ENCODE data around the gene XRCC1. TPM values are rescaled to one million over a fixed set of nuclear protein-coding genes. Genes with fewer than 3 reads are reported as not detected.
"Not testable (repeated sequence)": the region's sequence is repeated elsewhere in the genome, so short reads cannot be mapped to it uniquely, and the experiment has no call there.

Gene XRCC1
- total RNA-seq, 1 donor from 2014 or later = 10.5 TPM

DNA sequence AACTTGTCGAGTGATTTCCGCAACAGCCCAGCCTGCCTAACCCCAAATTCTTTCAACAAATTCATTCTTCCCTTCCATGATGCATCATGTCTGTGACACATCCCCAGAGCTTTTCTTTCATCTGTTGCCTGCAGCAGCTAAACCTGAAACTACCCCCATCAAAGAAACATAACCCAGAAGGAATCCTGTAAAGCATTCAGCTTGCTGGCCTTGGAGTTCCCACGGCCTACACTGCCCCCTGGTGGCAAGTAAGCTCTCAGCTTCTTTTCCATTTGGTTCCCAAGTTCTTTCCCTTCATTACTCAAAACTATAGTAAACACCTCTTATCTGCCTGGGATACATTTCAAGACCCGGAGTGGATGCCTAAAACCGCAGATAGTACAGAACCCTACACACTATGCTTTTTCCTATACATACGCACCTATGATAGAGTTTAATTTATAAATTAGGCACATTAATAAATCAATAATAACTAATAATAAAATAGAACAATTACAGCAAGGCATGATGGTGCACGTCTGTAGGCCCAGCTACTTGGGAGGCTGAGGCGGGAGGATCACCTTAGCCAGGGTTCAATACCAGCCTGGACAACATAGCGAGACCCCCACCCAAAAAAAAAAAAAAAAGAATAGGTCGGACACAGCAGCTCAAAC, 55.8 kb downstream of the XRCC1 start:
- Histone ChIP-seq H3K27me3 (ENCODE audit: control insufficient read depth, insufficient read depth, low read length) (no peaks in the 10 kb centered on the region), H3K4me3 (ENCODE audit: low read depth, low read length) (no peak overlapping the region), H3K36me3 (ENCODE audit: control insufficient read depth, insufficient read depth, low read length) (peaks cover 4% of the 10 kb centered on the region)
- DNase-seq (ENCODE audit: low read depth) (peak; percentile 93), FAIRE-seq (peak; percentile 83)
- TF ChIP-seq CTCF (IDR thresholded peaks at IDR 0.05; ENCODE audit: insufficient read depth, low read length, severe bottlenecking) = peak; percentile 85

GRCh38 chr19:43518051-43518450, 57.3 kb downstream of the XRCC1 start:
- Histone ChIP-seq H3K4me3 (ENCODE audit: low read depth, low read length) (no peak overlapping the region), H3K36me3 (ENCODE audit: control insufficient read depth, insufficient read depth, low read length) (peaks cover 4% of the 10 kb centered on the region), H3K27me3 (ENCODE audit: control insufficient read depth, insufficient read depth, low read length) (no peaks in the 10 kb centered on the region)
- FAIRE-seq (no peak), DNase-seq (ENCODE audit: low read depth) (peak; percentile 55)
- no peak for TF ChIP-seq CTCF (IDR thresholded peaks at IDR 0.05; ENCODE audit: insufficient read depth, low read length, severe bottlenecking)

DNA sequence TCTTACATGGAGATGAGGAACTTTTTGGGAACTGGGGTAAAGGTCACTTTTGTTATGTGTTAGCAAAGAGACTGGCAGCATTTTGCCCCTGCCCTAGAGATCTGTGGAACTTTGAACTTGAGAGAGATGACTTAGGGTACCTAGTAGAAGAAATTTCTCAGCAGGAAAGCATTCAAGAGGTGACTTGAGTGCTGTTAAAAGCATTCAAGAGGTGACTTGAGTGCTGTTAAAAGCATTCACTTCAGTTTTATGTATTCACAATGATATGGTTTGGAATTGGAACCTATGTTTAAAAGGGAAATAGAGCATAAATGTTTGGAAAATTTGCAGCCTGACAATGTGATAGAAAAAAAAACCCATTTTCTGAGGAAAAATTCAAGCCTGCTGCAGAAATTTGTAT, 62.9 kb downstream of the XRCC1 start:
- H3K27me3 ChIP-seq (ENCODE audit: control insufficient read depth, insufficient read depth, low read length); H3K4me3 ChIP-seq (ENCODE audit: low read depth, low read length); DNase-seq (ENCODE audit: low read depth); FAIRE-seq: not testable (repeated sequence)
- peaks cover 17% of the 10 kb centered on the region for H3K36me3 ChIP-seq (ENCODE audit: control insufficient read depth, insufficient read depth, low read length)

DNA sequence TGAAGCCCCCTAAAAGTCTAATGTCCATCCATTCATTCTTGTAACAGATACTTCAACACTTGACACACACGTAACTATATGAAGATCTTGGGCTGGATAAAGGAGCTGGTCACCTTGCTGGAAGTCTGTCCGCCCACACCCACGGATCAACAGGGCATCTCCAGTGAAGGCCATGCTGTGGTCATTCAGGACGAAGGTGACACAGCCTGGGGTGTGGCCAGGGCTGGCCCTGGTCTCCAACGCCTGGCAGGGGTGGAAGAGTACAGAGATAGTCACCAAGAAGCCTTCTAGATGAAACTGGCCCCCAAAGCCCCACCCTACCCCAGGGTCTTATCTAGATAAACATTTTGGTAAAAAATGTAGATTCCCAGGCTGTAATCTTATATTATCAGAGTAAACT, 64.0 kb downstream of the XRCC1 start:
- Histone ChIP-seq H3K36me3 (ENCODE audit: control insufficient read depth, insufficient read depth, low read length) (peaks cover 17% of the 10 kb centered on the region), H3K4me3 (ENCODE audit: low read depth, low read length) (no peak overlapping the region), H3K27me3 (ENCODE audit: control insufficient read depth, insufficient read depth, low read length) (no peaks in the 10 kb centered on the region)
- no peak for FAIRE-seq
- TF ChIP-seq CTCF (IDR thresholded peaks at IDR 0.05; ENCODE audit: insufficient read depth, low read length, severe bottlenecking) = no peak
- DNase-seq (ENCODE audit: low read depth) = no peak

GRCh38 chr19:43510713-43511112, 64.6 kb downstream of the XRCC1 start:
- DNase-seq (ENCODE audit: low read depth) (no peak), FAIRE-seq (no peak)
- H3K4me3 ChIP-seq (ENCODE audit: low read depth, low read length) = no peak overlapping the region
- TF ChIP-seq CTCF (IDR thresholded peaks at IDR 0.05; ENCODE audit: insufficient read depth, low read length, severe bottlenecking) = no peak
- peaks cover 17% of the 10 kb centered on the region for H3K36me3 ChIP-seq (ENCODE audit: control insufficient read depth, insufficient read depth, low read length)
- H3K27me3 ChIP-seq (ENCODE audit: control insufficient read depth, insufficient read depth, low read length) = no peaks in the 10 kb centered on the region

GRCh38 chr19:43507880-43508279, 67.4 kb downstream of the XRCC1 start:
- Histone ChIP-seq H3K27me3 (ENCODE audit: control insufficient read depth, insufficient read depth, low read length) (no peaks in the 10 kb centered on the region), H3K4me3 (ENCODE audit: low read depth, low read length) (no peak overlapping the region), H3K36me3 (ENCODE audit: control insufficient read depth, insufficient read depth, low read length) (peaks cover 17% of the 10 kb centered on the region)
- FAIRE-seq (no peak), DNase-seq (ENCODE audit: low read depth) (no peak)
- TF ChIP-seq CTCF (IDR thresholded peaks at IDR 0.05; ENCODE audit: insufficient read depth, low read length, severe bottlenecking) = no peak

All from bronchial epithelial cell (primary cell).